Lung (tissue), 12 donors: ENCODE data around the gene ECI2. TPM values are rescaled to one million over a fixed set of nuclear protein-coding genes. Genes with fewer than 3 reads are reported as not detected.
"Not testable (repeated sequence)": the region's sequence is repeated elsewhere in the genome, so short reads cannot be mapped to it uniquely, and the experiment has no call there.

ENCODE experiments used
- ATAC-seq: fragments of 200-7000 bp; cut with Tn5 transposase; one replicate; pipeline ENCODE4 v1.9.1; 2020; ENCODE audit warnings: moderate number of reproducible peaks; ENCODE audit not compliant: insufficient read depth, low FRiP score
- DNase-seq, 3 donors: peaks; one replicate each; pipeline ENCODE4 v3.0.0-alpha.2; 2013 to 2017
- H3K27ac ChIP-seq, 2 donors: one replicate each; pipeline ENCODE4 v1.5.1; 2013; ENCODE audit warnings: mild to moderate bottlenecking in 2 of 2, moderate library complexity in 2 of 2, control low read depth in 1 of 2, inconsistent platforms in 1 of 2, low read depth in 1 of 2, low read length in 1 of 2
- H3K27me3 ChIP-seq, 3 donors: one replicate each; pipeline ENCODE4 v1.5.1; 2013; ENCODE audit warnings: low read length in 2 of 3; ENCODE audit not compliant: control insufficient read depth in 3 of 3, insufficient read depth in 3 of 3
- H3K36me3 ChIP-seq, 4 donors: one replicate each; pipeline ENCODE4 v1.5.1; 2013; ENCODE audit warnings: low read length in 4 of 4, mild to moderate bottlenecking in 1 of 4, moderate library complexity in 1 of 4; ENCODE audit not compliant: control insufficient read depth in 4 of 4, insufficient read depth in 4 of 4
- H3K4me1 ChIP-seq, 5 donors: one replicate each; pipeline ENCODE4 v1.5.1; 2013; ENCODE audit warnings: low read length in 5 of 5, mild to moderate bottlenecking in 2 of 5, moderate library complexity in 1 of 5; ENCODE audit not compliant: control insufficient read depth in 5 of 5, insufficient read depth in 5 of 5
- H3K4me3 ChIP-seq: one replicate; pipeline ENCODE4 v1.5.1; 2013; ENCODE audit warnings: mild to moderate bottlenecking, control low read depth, moderate library complexity
- H3K9ac ChIP-seq, 2 donors: one replicate each; pipeline ENCODE4 v1.5.1; 2013; ENCODE audit warnings: low read length in 2 of 2, control low read depth in 1 of 2; ENCODE audit not compliant: insufficient read depth in 1 of 2
- H3K9me3 ChIP-seq, 4 donors: one replicate each; pipeline ENCODE4 v1.5.1; 2013; ENCODE audit warnings: low read length in 3 of 4, mild to moderate bottlenecking in 1 of 4, moderate library complexity in 1 of 4; ENCODE audit not compliant: control insufficient read depth in 4 of 4, insufficient read depth in 3 of 4
- WGBS, 2 donors: extraction: QIAGEN DNeasy Blood & Tissue Kit; methylation state at CpG; one replicate each; pipeline ENCODE4 v1.1.7; 2013; 5-methylcytosine and 5-hydroxymethylcytosine counted together
- polyA plus RNA-seq, 2 donors: library from polyadenylated mRNA; stranded (reverse); fragments of 200-250 nt; gene quantifications; one replicate each; pipeline ENCODE4 v1.2.1, GENCODE V29; 2013
- total RNA-seq, 2 donors: library from RNA; depleted of rRNA in 1 of 2; stranded (reverse); fragments of >200 nt in 1 of 2; gene quantifications; one replicate each; pipeline ENCODE4 v1.2.1, GENCODE V29; 2014 to 2021
- TF ChIP-seq, protein P1 (sequence below): IDR thresholded peaks from 2 replicates; pipeline ENCODE4 v1.5.1; 2012; ENCODE audit warnings: mild to moderate bottlenecking; ENCODE audit errors: control extremely low read depth, extremely low read depth
- donor health status: control.
- donor health status: control.
- donor health status: Bipolar disorder and iron deficiency.
- donor health status: healthy.
- donor health status: DM: yes; HTN: yes; CAD: no.

The ECI2 gene
- total and polyA plus RNA-seq, 4 donors, result 18.9 to 68.0 (median 35.1) TPM

DNA sequence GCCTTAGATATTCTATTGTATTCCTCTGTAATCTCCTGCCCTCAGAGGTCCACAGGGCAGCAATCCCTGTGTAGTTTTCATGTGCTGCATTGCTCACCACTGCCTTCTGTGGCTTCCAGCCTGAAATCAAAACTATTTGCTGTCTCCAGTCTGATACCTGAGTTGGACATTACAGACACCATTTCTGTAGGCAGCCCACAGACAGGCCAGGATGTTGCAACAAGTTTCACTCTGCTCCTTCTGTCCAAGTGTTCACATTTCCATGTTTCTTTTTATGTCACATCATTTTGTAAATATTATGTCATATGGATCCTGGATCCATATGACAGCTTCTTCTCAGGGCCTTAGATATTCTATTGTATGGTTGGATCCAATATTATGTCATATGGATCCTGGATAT, 21.7 kb downstream of the ECI2 start:
- DNase-seq (no peak), ATAC-seq (no peak)
- TF ChIP-seq, protein P1, sequence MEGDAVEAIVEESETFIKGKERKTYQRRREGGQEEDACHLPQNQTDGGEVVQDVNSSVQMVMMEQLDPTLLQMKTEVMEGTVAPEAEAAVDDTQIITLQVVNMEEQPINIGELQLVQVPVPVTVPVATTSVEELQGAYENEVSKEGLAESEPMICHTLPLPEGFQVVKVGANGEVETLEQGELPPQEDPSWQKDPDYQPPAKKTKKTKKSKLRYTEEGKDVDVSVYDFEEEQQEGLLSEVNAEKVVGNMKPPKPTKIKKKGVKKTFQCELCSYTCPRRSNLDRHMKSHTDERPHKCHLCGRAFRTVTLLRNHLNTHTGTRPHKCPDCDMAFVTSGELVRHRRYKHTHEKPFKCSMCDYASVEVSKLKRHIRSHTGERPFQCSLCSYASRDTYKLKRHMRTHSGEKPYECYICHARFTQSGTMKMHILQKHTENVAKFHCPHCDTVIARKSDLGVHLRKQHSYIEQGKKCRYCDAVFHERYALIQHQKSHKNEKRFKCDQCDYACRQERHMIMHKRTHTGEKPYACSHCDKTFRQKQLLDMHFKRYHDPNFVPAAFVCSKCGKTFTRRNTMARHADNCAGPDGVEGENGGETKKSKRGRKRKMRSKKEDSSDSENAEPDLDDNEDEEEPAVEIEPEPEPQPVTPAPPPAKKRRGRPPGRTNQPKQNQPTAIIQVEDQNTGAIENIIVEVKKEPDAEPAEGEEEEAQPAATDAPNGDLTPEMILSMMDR, result no peak
- peaks cover 17 to 20% (median 18%) of the 10 kb centered on the region in 4 donors for H3K36me3 ChIP-seq
- H3K27ac ChIP-seq, result no peak overlapping the region
- H3K4me1 ChIP-seq, result peaks cover 0 to 4% (median 0%) of the 10 kb centered on the region in 5 donors
- no peak overlapping the region for H3K4me3 ChIP-seq
- no peak overlapping the region for H3K9ac ChIP-seq
- no peaks in the 10 kb centered on the region for H3K27me3 ChIP-seq
- peaks cover 0 to 9% (median 5%) of the 10 kb centered on the region in 4 donors for H3K9me3 ChIP-seq

DNA sequence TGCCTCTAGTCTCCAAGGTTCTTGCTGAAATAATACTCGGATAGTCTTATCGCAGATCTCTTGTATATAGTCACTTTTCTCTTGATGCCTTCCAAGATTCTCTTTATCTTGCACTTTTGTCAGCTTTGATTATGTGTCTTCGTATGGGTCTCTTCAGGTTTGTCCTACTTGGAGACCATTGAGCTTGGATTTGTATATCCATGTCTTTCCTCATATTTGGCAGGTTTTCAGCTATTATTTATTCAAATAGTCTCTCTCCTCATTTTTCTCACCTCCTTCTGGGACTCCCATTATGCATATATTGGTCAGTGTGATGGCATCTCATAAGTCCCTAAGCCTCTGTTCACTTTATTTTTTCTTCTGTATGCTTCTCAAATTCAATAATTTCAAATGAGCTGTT, 23.0 kb downstream of the ECI2 start:
- Histone ChIP-seq H3K27ac (no peak overlapping the region), H3K4me3 (no peak overlapping the region), H3K9ac (no peak overlapping the region), H3K27me3 (no peaks in the 10 kb centered on the region), H3K9me3 (peaks cover 0 to 9% (median 5%) of the 10 kb centered on the region in 4 donors), H3K4me1 (peaks cover 0 to 6% (median 0%) of the 10 kb centered on the region in 5 donors), H3K36me3 (peaks cover 12 to 16% (median 13%) of the 10 kb centered on the region in 4 donors)
- DNase-seq, result no peak
- WGBS, 2 donors, result 91 to 92% methylated on average over 3 of the region's 3 CpGs
- ATAC-seq, result no peak
- TF ChIP-seq, protein P1, result no peak

DNA sequence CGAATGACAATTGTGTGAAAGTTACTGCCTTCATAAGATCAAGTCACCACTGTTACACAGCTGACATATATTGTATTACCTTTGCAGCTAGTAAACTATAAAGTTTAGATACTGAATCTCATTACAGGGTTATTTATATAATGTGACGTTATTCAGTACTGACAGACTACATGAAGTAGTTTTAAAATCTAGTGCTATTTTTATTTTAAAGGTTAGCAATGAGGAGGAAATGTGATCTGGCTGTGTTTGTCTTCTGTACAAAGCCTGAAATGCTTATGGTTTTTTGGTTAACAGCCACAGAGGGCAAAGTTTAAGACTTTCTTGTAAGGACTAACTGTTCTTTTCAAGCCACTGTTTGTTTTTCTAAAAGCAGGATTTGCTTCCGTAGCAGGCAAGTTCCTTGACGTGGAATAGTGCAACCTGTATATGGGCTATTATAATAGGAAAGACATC, 26.0 kb downstream of the ECI2 start:
- H3K9ac ChIP-seq, H3K4me1 ChIP-seq, H3K4me3 ChIP-seq, ATAC-seq, H3K9me3 ChIP-seq, H3K27me3 ChIP-seq, H3K27ac ChIP-seq, H3K36me3 ChIP-seq: not testable (repeated sequence)
- 52 to 70% methylated on average over 4 of the region's 4 CpGs for WGBS, 2 donors
- peak in 2 of 3 donors; percentile 23 to 46 for DNase-seq

DNA sequence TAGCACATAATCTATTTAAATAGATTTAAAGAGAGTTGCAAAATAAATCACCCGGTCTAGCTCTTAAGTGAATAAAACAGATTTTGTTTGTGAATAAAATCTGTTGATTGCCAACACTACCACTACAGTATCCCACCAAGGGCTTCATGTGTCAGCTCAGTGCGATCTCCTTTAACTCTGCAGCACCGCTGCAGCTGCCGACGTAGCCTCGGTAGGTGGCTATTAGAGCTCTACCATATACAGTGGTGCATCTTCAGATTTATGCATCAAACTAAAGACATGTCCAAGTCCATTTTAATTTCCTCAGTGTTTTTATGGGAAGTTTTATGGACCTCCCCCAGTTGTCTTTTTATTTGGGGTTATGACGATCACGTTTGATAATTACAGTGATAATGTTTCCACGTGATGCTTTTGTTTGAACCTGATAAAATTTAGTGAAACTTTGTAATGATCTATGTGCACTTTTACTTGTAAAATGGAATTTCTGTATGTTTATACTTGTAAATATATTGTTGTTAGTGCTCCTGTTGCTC, 26.7 kb downstream of the ECI2 start:
- TF ChIP-seq, protein P1, result no peak
- DNase-seq (no peak), ATAC-seq (no peak)
- 90 to 92% methylated on average over 9 of the region's 9 CpGs for WGBS, 2 donors
- Histone ChIP-seq H3K36me3 (no peaks in the 10 kb centered on the region), H3K27ac (no peak overlapping the region), H3K9ac (no peak overlapping the region), H3K9me3 (peaks cover 0 to 9% (median 4%) of the 10 kb centered on the region in 4 donors), H3K27me3 (peaks cover 0 to 2% (median 0%) of the 10 kb centered on the region in 3 donors), H3K4me3 (no peak overlapping the region), H3K4me1 (peaks cover 0 to 6% (median 0%) of the 10 kb centered on the region in 5 donors)
